ENCODE results near the gene TMEM120B. TPM values are rescaled to one million over a fixed set of nuclear protein-coding genes. Genes with fewer than 3 reads are reported as not detected.

The TMEM120B gene
- total and polyA plus RNA-seq, 2 of the 13 experiments (the other 11 are each of a cell fraction or from before 2014, with no cell fraction given) = 7.1 to 12.9 TPM

DNA sequence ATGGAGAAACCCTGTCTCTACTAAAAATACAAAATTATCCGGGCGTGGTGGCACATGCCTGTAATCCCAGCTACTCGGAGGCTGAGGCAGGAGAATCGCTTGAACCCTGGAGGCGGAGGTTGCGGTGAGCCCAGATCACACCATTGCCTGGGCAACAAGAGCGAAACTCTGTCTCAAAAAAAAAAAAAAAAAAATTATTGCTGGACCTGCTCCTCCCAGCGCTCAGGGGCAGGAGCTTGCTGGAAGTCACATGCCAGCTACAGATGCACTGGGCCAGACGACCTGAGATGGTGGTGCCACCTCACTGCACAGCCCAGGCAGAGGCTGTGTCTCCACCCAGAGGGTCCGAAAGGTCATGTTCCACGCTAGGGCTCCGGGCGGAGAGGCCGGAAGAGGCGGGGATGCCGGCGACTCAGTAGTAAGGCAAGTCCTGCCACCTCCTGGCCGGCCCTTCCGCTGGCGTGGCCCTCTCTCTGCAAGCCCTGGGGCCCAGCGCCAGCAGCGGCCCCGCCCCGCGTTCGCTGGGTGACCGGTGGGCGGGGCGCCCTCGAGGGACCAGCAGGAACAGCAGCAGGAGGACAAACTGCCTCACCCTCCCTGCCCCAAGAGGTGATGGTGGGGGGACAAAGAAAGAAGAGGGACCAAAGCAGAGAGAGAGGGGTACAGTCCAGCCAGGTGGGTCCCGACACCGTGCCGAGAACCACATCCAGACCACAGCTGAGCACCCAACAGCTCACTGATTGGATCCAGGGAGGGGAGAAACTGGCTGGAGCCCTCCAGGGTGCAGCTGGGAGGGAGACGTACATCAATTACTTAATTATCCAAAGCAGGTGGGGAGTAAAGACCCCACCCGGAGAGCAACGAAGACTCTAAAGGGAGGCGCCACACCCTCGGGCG lies 84.6 kb downstream of the TMEM120B start (continued):
- TF ChIP-seq HMGXB4 (CRISPR knock-in tag; IDR thresholded peaks at IDR 0.05; ENCODE audit: borderline replicate concordance in 1 of 2, low read depth in 1 of 2) (peak; percentile 78 to 87; a peak in 3 of 4 replicates), DMAP1 (CRISPR knock-in tag; IDR thresholded peaks at IDR 0.05) (peak; percentile 96), RNF2 (conservative IDR thresholded peaks at IDR 0.05; ENCODE audit: low read depth) (no peak), KDM3A (CRISPR knock-in tag; IDR thresholded peaks at IDR 0.05; ENCODE audit: low read depth) (peak; percentile 65; the same call in 1 of the 2 replicates), ZNF546 (CRISPR knock-in tag; conservative IDR thresholded peaks at IDR 0.05) (no peak; the same call in 1 of the 2 replicates), ZMYM2 (CRISPR knock-in tag; IDR thresholded peaks at IDR 0.05) (0 out of 2 replicates have a peak, but pooled peaks have one; percentile 50), ZNF776 (CRISPR knock-in tag; IDR thresholded peaks at IDR 0.05) (no peak), CBX2 (IDR thresholded peaks at IDR 0.05; ENCODE audit: low read depth, low read length) (no peak), CBX2 (CRISPR knock-in tag; IDR thresholded peaks at IDR 0.05; ENCODE audit: low read depth) (no peak), ZSCAN31 (CRISPR knock-in tag; IDR thresholded peaks at IDR 0.05; ENCODE audit: low read depth) (peak; percentile 52; the same call in 1 of the 2 replicates), SRSF4 (IDR thresholded peaks at IDR 0.05; ENCODE audit: low read depth, low read length, poor library complexity, severe bottlenecking) (no peak), ZBTB21 (CRISPR knock-in tag; IDR thresholded peaks at IDR 0.05) (no peak), ZSCAN25 (CRISPR knock-in tag; IDR thresholded peaks at IDR 0.05) (peak; percentile 47; the same call in 1 of the 2 replicates), MXD1 (CRISPR knock-in tag; IDR thresholded peaks at IDR 0.05) (peak; percentile 83), SKI (IDR thresholded peaks at IDR 0.05; ENCODE audit: partially characterized antibody) (peak; percentile 89), ZNF274 (CRISPR knock-in tag; IDR thresholded peaks at IDR 0.05) (no peak), ZNF235 (CRISPR knock-in tag; IDR thresholded peaks at IDR 0.05; ENCODE audit: borderline replicate concordance) (no peak), GPBP1L1 (CRISPR knock-in tag; IDR thresholded peaks at IDR 0.05) (no peak), NKX3-1 (CRISPR knock-in tag; IDR thresholded peaks at IDR 0.05) (no peak), KLF16 (CRISPR knock-in tag; IDR thresholded peaks at IDR 0.05) (peak in 1 of 2 experiments; percentile 93; a peak in 2 of 4 replicates), NFKB2 (CRISPR knock-in tag; IDR thresholded peaks at IDR 0.05; ENCODE audit: borderline replicate concordance) (no peak), NFATC3 (CRISPR knock-in tag; IDR thresholded peaks at IDR 0.05) (no peak), ZNF564 (CRISPR knock-in tag; IDR thresholded peaks at IDR 0.05) (no peak), RFXAP (CRISPR knock-in tag; IDR thresholded peaks at IDR 0.05; ENCODE audit: borderline replicate concordance) (peak; percentile 61; the same call in 1 of the 2 replicates), ZNF484 (CRISPR knock-in tag; IDR thresholded peaks at IDR 0.05; ENCODE audit: borderline replicate concordance, low read depth) (no peak)
- TF ChIP-seq, protein P1, sequence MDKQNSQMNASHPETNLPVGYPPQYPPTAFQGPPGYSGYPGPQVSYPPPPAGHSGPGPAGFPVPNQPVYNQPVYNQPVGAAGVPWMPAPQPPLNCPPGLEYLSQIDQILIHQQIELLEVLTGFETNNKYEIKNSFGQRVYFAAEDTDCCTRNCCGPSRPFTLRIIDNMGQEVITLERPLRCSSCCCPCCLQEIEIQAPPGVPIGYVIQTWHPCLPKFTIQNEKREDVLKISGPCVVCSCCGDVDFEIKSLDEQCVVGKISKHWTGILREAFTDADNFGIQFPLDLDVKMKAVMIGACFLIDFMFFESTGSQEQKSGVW (CRISPR knock-in tag; IDR thresholded peaks at IDR 0.05; ENCODE audit: borderline replicate concordance) = no peak
